Parathyroid adenoma (tissue), 2 donors: ENCODE measurements around the gene FAM53A.

Experiments used
- H2AFZ ChIP-seq: fragments of 300-600 bp; sonication (generic); one replicate; pipeline ENCODE4 v1.7.0; 2017; ENCODE audit warnings: antibody characterized with exemption, mild to moderate bottlenecking
- H3K27ac ChIP-seq: fragments of 300-600 bp; sonication (generic); one replicate; pipeline ENCODE4 v1.7.0; 2017
- H3K27me3 ChIP-seq: fragments of 300-600 bp; sonication (generic); one replicate; pipeline ENCODE4 v1.7.0; 2017; ENCODE audit warnings: low read length; ENCODE audit not compliant: control insufficient read depth, insufficient read depth
- H3K36me3 ChIP-seq: fragments of 300-600 bp; sonication (generic); one replicate; pipeline ENCODE4 v1.7.0; 2017; ENCODE audit warnings: low read length; ENCODE audit not compliant: control insufficient read depth, insufficient read depth
- H3K4me1 ChIP-seq: fragments of 300-600 bp; sonication (generic); one replicate; pipeline ENCODE4 v1.7.0; 2017; ENCODE audit warnings: control low read depth
- H3K4me2 ChIP-seq: fragments of 300-600 bp; sonication (generic); one replicate; pipeline ENCODE4 v1.7.0; 2017; ENCODE audit warnings: low read length
- H3K4me3 ChIP-seq: fragments of 300-600 bp; sonication (generic); one replicate; pipeline ENCODE4 v1.7.0; 2017; ENCODE audit warnings: low read depth, low read length
- H3K79me2 ChIP-seq: fragments of 300-600 bp; sonication (generic); one replicate; pipeline ENCODE4 v1.7.0; 2017; ENCODE audit warnings: control low read depth
- H3K9ac ChIP-seq: fragments of 300-600 bp; sonication (generic); one replicate; pipeline ENCODE4 v1.7.0; 2017; ENCODE audit warnings: mild to moderate bottlenecking
- H3K9me3 ChIP-seq: fragments of 300-600 bp; sonication (generic); one replicate; pipeline ENCODE4 v1.7.0; 2017; ENCODE audit warnings: low read length; ENCODE audit not compliant: control insufficient read depth
- CTCF ChIP-seq: fragments of 300-600 bp; sonication (generic); IDR thresholded peaks from one replicate; pipeline ENCODE4 v1.7.0; 2017; ENCODE audit warnings: antibody characterized with exemption, mild to moderate bottlenecking
- donor health status: primary hyperparathyroidism.

FAM53A gene

GRCh38 chr4:1669850-1670249 is 14.3 kb downstream of the FAM53A start:
- no peak overlapping the region for H2AFZ ChIP-seq
- H3K27ac ChIP-seq: no peak overlapping the region
- H3K4me3 ChIP-seq: no peak overlapping the region
- no peaks in the 10 kb centered on the region for H3K4me1 ChIP-seq
- H3K79me2 ChIP-seq: no peaks in the 10 kb centered on the region
- no peaks in the 10 kb centered on the region for H3K9me3 ChIP-seq
- no peak for TF ChIP-seq CTCF
- no peak overlapping the region for H3K9ac ChIP-seq
- no peaks in the 10 kb centered on the region for H3K36me3 ChIP-seq
- H3K27me3 ChIP-seq: no peaks in the 10 kb centered on the region
- H3K4me2 ChIP-seq: no peak overlapping the region

GRCh38 chr4:1669270-1669669 is 14.8 kb downstream of the FAM53A start:
- Histone ChIP-seq H3K4me2 (no peak overlapping the region), H3K4me3 (no peak overlapping the region), H3K36me3 (no peaks in the 10 kb centered on the region), H3K27me3 (no peaks in the 10 kb centered on the region), H3K9me3 (no peaks in the 10 kb centered on the region), H2AFZ (no peak overlapping the region), H3K27ac (no peak overlapping the region), H3K9ac (no peak overlapping the region), H3K79me2 (no peaks in the 10 kb centered on the region), H3K4me1 (no peaks in the 10 kb centered on the region)
- TF ChIP-seq CTCF: no peak

GRCh38 chr4:1668488-1668840 is 15.6 kb downstream of the FAM53A start:
- Histone ChIP-seq H3K27me3 (no peaks in the 10 kb centered on the region), H3K9me3 (no peaks in the 10 kb centered on the region), H3K36me3 (no peaks in the 10 kb centered on the region), H3K4me1 (no peaks in the 10 kb centered on the region), H2AFZ (no peak overlapping the region), H3K27ac (no peak overlapping the region), H3K9ac (no peak overlapping the region), H3K4me2 (no peak overlapping the region), H3K4me3 (no peak overlapping the region), H3K79me2 (no peaks in the 10 kb centered on the region)
- TF ChIP-seq CTCF: no peak

- H2AFZ ChIP-seq: no peak overlapping the region
- H3K9me3 ChIP-seq: no peaks in the 10 kb centered on the region
- H3K9ac ChIP-seq: no peak overlapping the region
- no peak overlapping the region for H3K27ac ChIP-seq
- H3K4me3 ChIP-seq: no peak overlapping the region
- H3K79me2 ChIP-seq: no peaks in the 10 kb centered on the region
- H3K27me3 ChIP-seq: no peaks in the 10 kb centered on the region
- H3K4me1 ChIP-seq: no peaks in the 10 kb centered on the region
- TF ChIP-seq CTCF: no peak
- H3K4me2 ChIP-seq: no peak overlapping the region
- H3K36me3 ChIP-seq: no peaks in the 10 kb centered on the region
These were observed 16.8 kb downstream of the FAM53A start for GRCh38 chr4:1667273-1667672.

- Histone ChIP-seq H3K4me1 (no peaks in the 10 kb centered on the region), H2AFZ (no peak overlapping the region), H3K79me2 (no peaks in the 10 kb centered on the region), H3K9me3 (no peaks in the 10 kb centered on the region), H3K9ac (no peak overlapping the region), H3K4me3 (no peak overlapping the region), H3K4me2 (no peak overlapping the region), H3K27ac (no peak overlapping the region), H3K36me3 (no peaks in the 10 kb centered on the region), H3K27me3 (no peaks in the 10 kb centered on the region)
- no peak for TF ChIP-seq CTCF
These were observed 17.7 kb downstream of the FAM53A start for GRCh38 chr4:1666391-1666790.
